HUES64 (cell line): Measurements from ENCODE around the gene ITCH.
"Not testable (repeated sequence)": the region's sequence is repeated elsewhere in the genome, so short reads cannot be mapped to it uniquely, and the experiment has no call there.

ENCODE experiments used
- H3K27ac ChIP-seq: 2 replicates; pipeline ENCODE4 v1.7.0; 2013; ENCODE audit warnings: low read depth, low read length, inconsistent platforms
- H3K27me3 ChIP-seq: 2 replicates; pipeline ENCODE4 v1.6.1; 2013; ENCODE audit warnings: mild to moderate bottlenecking, low read length; ENCODE audit not compliant: insufficient read depth
- H3K36me3 ChIP-seq: 2 replicates; pipeline ENCODE4 v1.6.1; 2013; ENCODE audit warnings: mild to moderate bottlenecking, low read length; ENCODE audit not compliant: insufficient read depth
- H3K4me1 ChIP-seq: 2 replicates; pipeline ENCODE4 v1.6.1; 2013; ENCODE audit warnings: mild to moderate bottlenecking, low read length, moderate library complexity; ENCODE audit not compliant: insufficient read depth
- H3K4me3 ChIP-seq: 2 replicates; pipeline ENCODE4 v1.5.1; 2013; ENCODE audit warnings: mild to moderate bottlenecking, low read length, moderate library complexity
- H3K9ac ChIP-seq: 2 replicates; pipeline ENCODE4 v1.6.1; 2013; ENCODE audit warnings: mild to moderate bottlenecking, low read depth, low read length
- H3K9me3 ChIP-seq: 2 replicates; pipeline ENCODE4 v1.6.1; 2013; ENCODE audit warnings: low read depth, low read length; ENCODE audit not compliant: insufficient read depth
- WGBS: fragments of 150-250, 120-280 bp; methylation state at CpG from one replicate; pipeline ENCODE4 v1.1.7; 2013; ENCODE audit warnings: missing lambda C conversion rate; 5-methylcytosine and 5-hydroxymethylcytosine counted together

ITCH gene

DNA sequence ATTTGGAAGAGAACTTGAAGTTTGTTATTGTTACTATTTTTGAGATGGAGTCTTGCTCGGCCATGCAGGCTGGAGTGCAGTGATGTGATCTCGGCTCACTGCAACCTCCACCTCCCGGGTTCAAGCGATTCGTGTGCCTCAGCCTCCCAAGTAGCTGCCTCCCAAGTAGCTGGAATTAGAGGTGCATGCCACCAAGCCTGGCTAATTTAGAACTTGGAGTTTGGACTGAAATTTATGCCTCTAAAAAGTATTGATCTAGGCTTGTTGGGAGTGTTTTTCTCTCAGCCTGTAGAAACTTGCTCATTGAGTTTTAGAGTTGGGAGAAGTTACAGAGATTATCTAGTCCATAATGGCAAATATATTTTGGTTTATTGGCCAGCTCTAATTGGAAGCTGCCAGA is 4.1 kb downstream of the ITCH start:
- WGBS: 97% methylated on average over 5 of the region's 5 CpGs
- H3K4me1 ChIP-seq: peaks cover 9% of the 10 kb centered on the region; the same call in 1 of the 2 replicates
- peaks cover 27% of the 10 kb centered on the region for H3K36me3 ChIP-seq
- no peak overlapping the region for H3K9ac ChIP-seq
- no peaks in the 10 kb centered on the region for H3K9me3 ChIP-seq
- H3K27me3 ChIP-seq: no peaks in the 10 kb centered on the region
- no peak overlapping the region for H3K4me3 ChIP-seq
- H3K27ac ChIP-seq: no peak overlapping the region

DNA sequence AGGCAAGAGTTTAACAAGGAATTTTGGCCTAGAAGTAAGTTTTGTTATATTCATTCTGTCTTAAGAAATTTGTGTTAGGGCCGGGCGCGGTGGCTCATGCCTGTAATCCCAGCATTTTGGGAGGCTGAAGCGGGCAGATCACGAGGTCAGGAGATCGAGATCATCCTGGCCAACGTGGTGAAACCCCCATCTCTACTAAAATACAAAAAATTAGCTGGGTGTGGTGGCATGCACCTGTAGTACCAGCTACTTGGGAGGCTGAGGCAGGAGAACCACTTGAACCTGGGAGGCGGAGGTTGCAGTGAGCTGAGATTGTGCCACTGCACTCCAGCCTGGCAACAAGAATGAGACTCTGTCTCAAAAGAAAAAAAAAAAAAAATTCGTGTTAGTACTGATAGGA is 4.8 kb downstream of the ITCH start:
- WGBS: 93% methylated on average over 8 of the region's 9 CpGs
- not testable (repeated sequence) for H3K4me1 ChIP-seq, H3K4me3 ChIP-seq, H3K27me3 ChIP-seq, H3K9ac ChIP-seq, H3K27ac ChIP-seq, H3K9me3 ChIP-seq
- peaks cover 31% of the 10 kb centered on the region for H3K36me3 ChIP-seq

DNA sequence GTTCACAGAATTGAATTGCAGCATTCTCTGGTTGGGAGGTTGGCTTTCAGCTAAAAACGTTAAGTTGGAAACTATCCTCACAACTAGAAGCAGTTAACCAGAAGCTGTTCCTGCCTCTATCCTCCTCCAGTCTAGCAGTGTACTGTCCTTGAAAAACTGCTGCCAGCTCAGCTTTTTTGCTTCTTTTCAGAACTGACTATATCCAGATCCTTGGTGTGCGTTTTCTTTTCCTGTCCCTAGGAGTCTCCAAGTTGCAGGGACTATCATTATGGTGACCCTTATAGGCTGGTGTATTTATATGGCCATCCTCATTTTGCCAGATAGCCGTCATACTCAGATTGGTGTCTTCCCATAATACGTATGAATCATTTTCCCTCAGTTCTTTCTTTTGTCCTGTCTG is 5.5 kb downstream of the ITCH start:
- Histone ChIP-seq H3K4me3 (no peak overlapping the region), H3K4me1 (0 out of 2 replicates have a peak, but pooled peaks cover 6% of the 10 kb centered on the region), H3K9ac (no peak overlapping the region), H3K27me3 (no peaks in the 10 kb centered on the region), H3K27ac (no peak overlapping the region), H3K36me3 (peaks cover 37% of the 10 kb centered on the region), H3K9me3 (no peaks in the 10 kb centered on the region)
- WGBS: 93% methylated on average over 4 of the region's 4 CpGs

DNA sequence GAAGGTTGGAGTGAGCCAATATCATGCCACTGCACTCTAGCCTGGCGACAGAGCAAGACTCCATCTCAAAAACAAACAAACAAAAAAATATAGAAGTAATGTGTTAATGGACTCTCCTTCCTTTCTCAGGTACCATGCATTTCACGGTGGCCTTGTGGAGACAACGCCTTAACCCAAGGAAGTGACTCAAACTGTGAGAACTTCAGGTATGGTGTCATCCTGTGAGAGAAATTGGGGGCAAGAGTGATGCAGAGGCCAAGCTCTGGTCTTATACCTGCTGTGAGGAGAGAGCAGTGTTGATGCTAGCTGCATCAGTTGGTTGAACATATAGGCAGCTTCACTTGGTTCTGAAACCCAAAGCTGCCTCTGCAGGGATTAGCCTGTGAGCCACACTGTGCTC is 6.2 kb downstream of the ITCH start:
- no peaks in the 10 kb centered on the region for H3K27me3 ChIP-seq
- H3K9me3 ChIP-seq: peaks cover 1% of the 10 kb centered on the region; the same call in 1 of the 2 replicates
- 0 out of 2 replicates have a peak, but pooled peaks cover 6% of the 10 kb centered on the region for H3K4me1 ChIP-seq
- H3K4me3 ChIP-seq: no peak overlapping the region
- WGBS: 96% methylated on average over 2 of the region's 3 CpGs
- no peak overlapping the region for H3K27ac ChIP-seq
- peaks cover 44% of the 10 kb centered on the region for H3K36me3 ChIP-seq
- H3K9ac ChIP-seq: no peak overlapping the region

DNA sequence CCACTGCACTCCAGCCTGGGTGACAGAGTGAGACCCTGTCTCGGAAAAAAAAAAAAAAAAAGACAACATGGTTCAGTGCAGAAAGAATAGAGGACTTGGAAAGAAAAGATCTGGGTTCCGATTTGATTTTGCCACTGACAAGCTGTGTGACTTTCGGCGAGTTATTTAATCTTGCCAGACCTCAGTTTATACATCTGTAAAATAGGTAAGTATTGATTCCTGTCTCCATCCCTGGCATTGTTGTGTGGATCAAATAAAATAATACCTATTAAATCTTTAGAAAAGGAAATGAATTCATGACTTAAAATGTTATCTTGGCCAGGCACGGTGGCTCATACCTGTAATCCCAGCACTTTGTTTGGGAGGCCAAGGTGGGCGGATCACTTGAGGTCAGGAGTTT is 7.0 kb downstream of the ITCH start:
- H3K9ac ChIP-seq: no peak overlapping the region
- peaks cover 49% of the 10 kb centered on the region for H3K36me3 ChIP-seq
- H3K27ac ChIP-seq: no peak overlapping the region
- H3K4me1 ChIP-seq: 0 out of 2 replicates have a peak, but pooled peaks cover 5% of the 10 kb centered on the region
- no peak overlapping the region for H3K4me3 ChIP-seq
- WGBS: 94% methylated on average over 6 of the region's 6 CpGs
- H3K27me3 ChIP-seq: no peaks in the 10 kb centered on the region
- H3K9me3 ChIP-seq: peaks cover 3% of the 10 kb centered on the region; the same call in 1 of the 2 replicates

DNA sequence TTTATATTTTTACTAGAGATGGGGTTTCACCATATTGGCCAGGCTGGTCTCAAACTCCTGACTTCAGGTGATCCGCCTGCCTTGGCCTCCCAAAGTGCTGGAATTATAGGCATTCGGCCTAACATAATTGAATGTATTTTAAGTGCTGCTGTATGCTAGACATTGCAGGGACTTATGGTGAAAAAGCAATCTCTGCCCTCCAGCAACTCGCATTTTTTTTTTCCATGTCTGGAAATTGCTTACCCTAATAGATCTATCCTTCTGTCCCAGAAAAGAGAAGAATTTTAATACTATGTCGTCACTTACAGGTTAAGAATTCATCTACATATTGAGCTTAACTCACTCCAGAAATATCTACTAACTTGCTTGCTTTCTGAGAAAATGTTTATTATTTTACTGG is 10.4 kb downstream of the ITCH start:
- WGBS: 95% methylated on average over 3 of the region's 4 CpGs
- H3K36me3 ChIP-seq: peaks cover 71% of the 10 kb centered on the region

DNA sequence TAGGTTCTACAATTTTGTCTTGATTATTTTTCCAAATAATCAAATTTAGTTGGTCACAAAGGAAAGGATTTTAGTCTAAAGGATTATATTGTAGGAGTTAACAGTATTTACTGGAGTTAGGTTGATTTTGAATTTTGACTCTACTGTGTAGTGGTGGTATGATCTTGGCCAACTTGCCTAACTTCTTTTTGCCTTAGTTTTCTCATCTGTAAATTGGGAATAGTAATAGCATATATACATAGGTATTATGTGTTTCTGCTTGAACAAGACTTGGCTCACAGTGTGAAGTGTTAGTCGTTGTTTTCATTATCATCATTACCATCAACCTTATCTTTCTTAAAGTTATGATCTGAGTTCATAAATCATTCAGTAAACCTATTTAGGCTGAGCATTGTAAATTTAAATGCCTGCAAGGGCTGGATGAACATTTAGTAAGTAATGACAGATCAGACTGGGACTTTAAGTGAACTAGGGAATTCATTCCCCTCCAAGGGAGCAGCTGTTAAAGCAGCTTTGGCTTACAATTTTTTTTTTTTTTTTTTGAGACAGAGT is 11.2 kb downstream of the ITCH start:
- Histone ChIP-seq H3K27me3 (no peaks in the 10 kb centered on the region), H3K27ac (no peak overlapping the region), H3K36me3 (peaks cover 74% of the 10 kb centered on the region), H3K9ac (no peak overlapping the region), H3K4me1 (no peaks in the 10 kb centered on the region), H3K4me3 (no peak overlapping the region), H3K9me3 (peaks cover 3% of the 10 kb centered on the region; the same call in 1 of the 2 replicates)
- no CpG with 5 or more reads among the region's 1 CpG for WGBS

More for the DNA sequence above, 10.4 kb downstream of the ITCH start:
- Histone ChIP-seq H3K27ac (no peak overlapping the region), H3K9ac (no peak overlapping the region), H3K9me3 (peaks cover 3% of the 10 kb centered on the region; the same call in 1 of the 2 replicates), H3K27me3 (no peaks in the 10 kb centered on the region), H3K4me1 (no peaks in the 10 kb centered on the region), H3K4me3 (no peak overlapping the region)

DNA sequence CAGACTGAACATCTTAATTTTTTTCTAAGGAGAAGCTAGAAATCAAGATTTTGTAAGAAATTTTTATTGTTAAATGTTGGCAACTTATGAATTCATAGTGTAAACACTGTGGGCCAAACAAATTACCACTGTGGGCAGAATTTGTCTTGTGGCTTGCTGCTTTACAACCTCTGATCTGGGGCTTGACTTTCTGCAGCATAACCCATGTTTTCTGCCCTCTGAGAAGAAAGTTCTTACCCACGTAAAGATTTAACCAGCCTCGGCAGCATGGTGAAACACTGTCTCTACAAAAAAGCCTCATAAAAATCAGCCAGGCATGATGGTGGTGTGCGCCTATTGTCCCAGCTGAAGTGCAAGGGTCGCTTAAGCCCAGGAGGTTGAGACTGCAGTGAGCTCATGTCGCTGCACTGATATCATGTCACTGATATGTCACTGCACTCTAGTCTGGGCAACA is 12.9 kb downstream of the ITCH start:
- WGBS: 93% methylated on average over 5 of the region's 5 CpGs
- H3K27me3 ChIP-seq: no peaks in the 10 kb centered on the region
- H3K4me3 ChIP-seq: no peak overlapping the region
- peaks cover 3% of the 10 kb centered on the region; the same call in 1 of the 2 replicates for H3K9me3 ChIP-seq
- peaks cover 64% of the 10 kb centered on the region for H3K36me3 ChIP-seq
- no peaks in the 10 kb centered on the region for H3K4me1 ChIP-seq
- no peak overlapping the region for H3K9ac ChIP-seq
- H3K27ac ChIP-seq: no peak overlapping the region

DNA sequence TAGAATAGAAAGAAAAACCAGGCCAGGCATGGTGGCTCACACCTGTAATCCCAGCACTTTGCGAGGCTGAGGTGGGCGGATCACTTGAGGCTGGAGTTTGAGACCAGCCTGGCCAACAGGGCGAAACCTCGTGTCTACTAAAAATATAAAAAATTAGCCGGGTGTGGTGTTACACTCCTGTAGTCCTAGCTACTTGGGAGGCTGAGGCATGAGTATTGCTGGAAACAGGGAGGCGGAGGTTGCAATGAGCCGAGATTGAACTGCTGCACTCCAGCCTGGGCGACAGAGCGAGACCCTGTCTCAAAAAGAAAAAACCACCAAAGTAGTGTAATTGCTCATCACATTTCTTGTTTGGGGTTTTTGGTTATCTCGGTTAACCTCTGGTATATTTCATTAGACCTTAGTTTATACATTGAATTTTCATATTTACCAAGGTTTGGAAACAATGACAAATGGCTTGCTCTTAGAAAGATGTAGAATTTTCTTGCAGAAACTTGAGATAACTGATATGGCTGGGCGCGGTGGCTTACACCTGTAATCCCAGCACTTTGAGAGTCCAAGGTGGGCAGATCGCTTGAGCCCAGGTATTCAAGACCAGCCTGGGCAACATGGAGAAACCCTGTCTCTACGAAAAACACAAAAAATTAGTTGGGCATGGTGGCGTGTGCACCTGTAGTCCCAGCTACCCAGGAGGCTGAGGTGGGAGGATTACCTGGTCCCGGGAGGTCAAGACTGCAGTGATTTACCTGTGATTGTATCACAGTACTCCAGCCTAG is 14.2 kb downstream of the ITCH start:
- 97% methylated on average over 15 of the region's 16 CpGs for WGBS
- Histone ChIP-seq H3K27me3 (no peaks in the 10 kb centered on the region), H3K36me3 (peaks cover 55% of the 10 kb centered on the region), H3K9ac (no peak overlapping the region), H3K4me1 (peaks cover 4% of the 10 kb centered on the region; the same call in 1 of the 2 replicates), H3K4me3 (no peak overlapping the region), H3K9me3 (peaks cover 3% of the 10 kb centered on the region; the same call in 1 of the 2 replicates), H3K27ac (no peak overlapping the region)

DNA sequence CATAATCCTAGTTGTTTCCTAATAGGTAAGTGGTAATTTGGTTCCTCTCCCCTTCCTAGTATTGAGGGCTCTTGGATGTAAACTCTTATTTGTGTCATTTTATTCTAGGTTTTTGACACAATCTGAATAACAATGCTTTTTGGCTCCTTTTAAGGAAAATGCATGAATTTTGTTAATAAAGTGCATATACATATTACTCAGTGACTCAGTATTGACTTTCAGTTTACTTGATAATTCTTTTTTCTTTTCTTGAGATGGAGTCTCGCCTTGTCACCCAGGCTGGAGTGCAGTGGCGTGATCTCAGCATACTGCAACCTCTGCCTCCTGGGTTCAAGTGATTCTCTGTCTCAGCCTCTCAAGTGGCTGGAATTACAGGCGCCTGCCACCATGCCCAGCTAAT is 19.1 kb downstream of the ITCH start:
- 93% methylated on average over 3 of the region's 3 CpGs for WGBS
- no peak overlapping the region for H3K9ac ChIP-seq
- H3K27me3 ChIP-seq: no peaks in the 10 kb centered on the region
- H3K4me3 ChIP-seq: no peak overlapping the region
- no peak overlapping the region for H3K27ac ChIP-seq
- peaks cover 16% of the 10 kb centered on the region for H3K36me3 ChIP-seq
- H3K9me3 ChIP-seq: no peaks in the 10 kb centered on the region
- peaks cover 4% of the 10 kb centered on the region; the same call in 1 of the 2 replicates for H3K4me1 ChIP-seq

DNA sequence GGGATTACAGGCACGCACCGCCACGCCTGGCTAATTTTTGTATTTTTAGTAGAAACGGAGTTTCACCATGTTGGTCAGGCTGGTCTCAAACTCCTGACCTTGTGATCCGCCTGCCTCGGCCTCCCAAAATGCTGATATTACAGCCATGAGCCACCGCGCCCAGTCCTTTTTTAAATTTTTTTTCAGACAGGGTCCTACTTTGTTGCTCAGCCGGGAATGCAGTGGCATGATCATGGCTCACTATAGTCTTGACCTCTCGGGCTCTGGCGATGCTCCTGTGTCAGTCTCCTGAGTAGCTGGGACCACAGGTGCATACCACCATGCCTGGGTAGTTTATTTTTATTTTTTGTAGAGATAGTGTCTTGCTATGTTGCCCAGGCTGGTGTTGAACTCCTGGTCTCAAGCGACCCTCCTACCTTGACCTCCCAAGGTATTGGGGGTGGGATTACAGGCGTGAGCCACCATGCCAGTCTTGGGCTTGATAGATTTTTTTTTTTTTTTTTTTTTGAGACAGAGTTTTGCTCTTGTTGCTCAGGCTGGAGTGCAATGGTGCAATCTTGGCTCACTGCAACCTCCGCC is 19.9 kb downstream of the ITCH start:
- not testable (repeated sequence) for H3K4me1 ChIP-seq
- WGBS: 96% methylated on average over 13 of the region's 14 CpGs
- peaks cover 11% of the 10 kb centered on the region; the same call in 1 of the 2 replicates for H3K36me3 ChIP-seq

More for the DNA sequence above, 19.9 kb downstream of the ITCH start:
- not testable (repeated sequence) for H3K4me3 ChIP-seq, H3K9ac ChIP-seq, H3K27ac ChIP-seq, H3K9me3 ChIP-seq, H3K27me3 ChIP-seq
